ENCODE measurements around the gene JMJD6.

DNA sequence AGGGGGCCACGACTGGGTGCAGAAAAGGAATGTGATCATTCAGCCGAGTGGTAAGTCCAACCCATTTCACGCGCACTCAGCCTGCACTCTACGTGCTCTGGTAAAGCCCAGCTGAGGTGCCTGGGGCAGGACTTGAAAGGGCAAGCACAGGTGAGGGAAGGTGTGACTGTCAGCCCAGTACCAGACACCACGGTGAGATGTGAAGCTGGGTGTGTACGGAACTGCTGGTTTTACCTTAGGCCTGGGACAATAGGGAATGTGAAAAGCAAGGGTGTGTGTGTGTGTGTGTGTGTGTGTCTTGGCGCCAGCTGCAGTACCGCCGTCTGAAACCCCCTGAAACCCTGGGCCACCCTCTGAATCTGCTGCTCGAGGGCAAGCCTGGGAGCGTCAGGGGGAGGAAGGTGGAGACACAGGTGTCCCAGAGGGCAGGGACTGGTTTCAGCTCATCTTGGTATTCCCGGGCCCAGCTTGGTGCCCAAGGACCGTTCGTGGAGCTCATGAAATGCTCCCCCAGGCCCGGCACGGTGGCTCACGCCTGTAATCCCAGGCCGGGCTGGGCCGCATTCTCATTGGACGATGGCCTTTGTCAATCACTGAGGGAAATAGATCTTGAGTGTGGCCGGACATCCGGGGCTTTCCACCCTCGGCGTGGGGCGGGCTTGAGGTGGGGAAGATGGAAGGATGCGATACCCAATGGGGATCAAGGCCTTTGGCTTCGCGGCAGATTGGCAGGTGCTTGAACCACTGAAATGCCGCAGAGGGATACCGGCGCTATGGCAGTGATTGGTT is 55.1 kb downstream of the JMJD6 start:
- TF ChIP-seq, protein P1, sequence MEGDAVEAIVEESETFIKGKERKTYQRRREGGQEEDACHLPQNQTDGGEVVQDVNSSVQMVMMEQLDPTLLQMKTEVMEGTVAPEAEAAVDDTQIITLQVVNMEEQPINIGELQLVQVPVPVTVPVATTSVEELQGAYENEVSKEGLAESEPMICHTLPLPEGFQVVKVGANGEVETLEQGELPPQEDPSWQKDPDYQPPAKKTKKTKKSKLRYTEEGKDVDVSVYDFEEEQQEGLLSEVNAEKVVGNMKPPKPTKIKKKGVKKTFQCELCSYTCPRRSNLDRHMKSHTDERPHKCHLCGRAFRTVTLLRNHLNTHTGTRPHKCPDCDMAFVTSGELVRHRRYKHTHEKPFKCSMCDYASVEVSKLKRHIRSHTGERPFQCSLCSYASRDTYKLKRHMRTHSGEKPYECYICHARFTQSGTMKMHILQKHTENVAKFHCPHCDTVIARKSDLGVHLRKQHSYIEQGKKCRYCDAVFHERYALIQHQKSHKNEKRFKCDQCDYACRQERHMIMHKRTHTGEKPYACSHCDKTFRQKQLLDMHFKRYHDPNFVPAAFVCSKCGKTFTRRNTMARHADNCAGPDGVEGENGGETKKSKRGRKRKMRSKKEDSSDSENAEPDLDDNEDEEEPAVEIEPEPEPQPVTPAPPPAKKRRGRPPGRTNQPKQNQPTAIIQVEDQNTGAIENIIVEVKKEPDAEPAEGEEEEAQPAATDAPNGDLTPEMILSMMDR (IDR thresholded peaks at IDR 0.05): no peak
- TF ChIP-seq POLR2AphosphoS5 (IDR thresholded peaks at IDR 0.05) (no peak), POLR2A (IDR thresholded peaks at IDR 0.05) (peak; percentile 19 to 37)

Measured in gastroesophageal sphincter (tissue), 3 donors.